Mesothelial cell of epicardium (in vitro differentiated cells): Measurements from ENCODE around the gene RNF220. TPM values are rescaled to one million over a fixed set of nuclear protein-coding genes. Genes with fewer than 3 reads are reported as not detected.

Experiments
- DNase-seq, 2 experiments: peaks; one replicate each; pipeline ENCODE4 v3.0.0; 2021; ENCODE audit warnings: low spot score in 2 of 2; ENCODE audit not compliant: unreplicated experiment in 2 of 2
- H3K27ac Mint-ChIP-seq: 2 replicates; pipeline ENCODE4 v1.8.0; 2021; ENCODE audit warnings: mixed read lengths
- H3K27me3 Mint-ChIP-seq: 2 replicates; pipeline ENCODE4 v1.8.0; 2021; ENCODE audit warnings: low read depth, mixed read lengths
- H3K36me3 Mint-ChIP-seq: 2 replicates; pipeline ENCODE4 v1.8.0; 2021; ENCODE audit warnings: mixed read lengths
- H3K4me1 Mint-ChIP-seq: 2 replicates; pipeline ENCODE4 v1.8.0; 2021; ENCODE audit warnings: mixed read lengths
- H3K4me3 Mint-ChIP-seq: 2 replicates; pipeline ENCODE4 v1.8.0; 2021; ENCODE audit warnings: mild to moderate bottlenecking, moderate library complexity, mixed read lengths
- H3K9me3 Mint-ChIP-seq: 2 replicates; pipeline ENCODE4 v1.8.0; 2021; ENCODE audit warnings: mixed read lengths
- CTCF ChIP-seq: fragments of 200-600 bp; sonication (generic); IDR thresholded peaks from one replicate; pipeline ENCODE4 v1.5.0; 2021; ENCODE audit warnings: antibody characterized with exemption; ENCODE audit not compliant: unreplicated experiment
- total RNA-seq: library from RNA; stranded (reverse); gene quantifications from 3 replicates; pipeline ENCODE4 v1.2.1, GENCODE V29; 2021

Gene RNF220
- total RNA-seq, 1 donor from 2014 or later = 84.2 TPM

- Mint-ChIP-seq H3K9me3 (no peaks in the 10 kb centered on the region), H3K4me1 (no peaks in the 10 kb centered on the region), H3K4me3 (no peak overlapping the region), H3K36me3 (no peaks in the 10 kb centered on the region), H3K27ac (no peak overlapping the region), H3K27me3 (peaks cover 68% of the 10 kb centered on the region)
- TF ChIP-seq CTCF = no peak
- no peak for DNase-seq
Observed at GRCh38 chr1:44566281-44567046, 161.4 kb downstream of the RNF220 start.

DNA sequence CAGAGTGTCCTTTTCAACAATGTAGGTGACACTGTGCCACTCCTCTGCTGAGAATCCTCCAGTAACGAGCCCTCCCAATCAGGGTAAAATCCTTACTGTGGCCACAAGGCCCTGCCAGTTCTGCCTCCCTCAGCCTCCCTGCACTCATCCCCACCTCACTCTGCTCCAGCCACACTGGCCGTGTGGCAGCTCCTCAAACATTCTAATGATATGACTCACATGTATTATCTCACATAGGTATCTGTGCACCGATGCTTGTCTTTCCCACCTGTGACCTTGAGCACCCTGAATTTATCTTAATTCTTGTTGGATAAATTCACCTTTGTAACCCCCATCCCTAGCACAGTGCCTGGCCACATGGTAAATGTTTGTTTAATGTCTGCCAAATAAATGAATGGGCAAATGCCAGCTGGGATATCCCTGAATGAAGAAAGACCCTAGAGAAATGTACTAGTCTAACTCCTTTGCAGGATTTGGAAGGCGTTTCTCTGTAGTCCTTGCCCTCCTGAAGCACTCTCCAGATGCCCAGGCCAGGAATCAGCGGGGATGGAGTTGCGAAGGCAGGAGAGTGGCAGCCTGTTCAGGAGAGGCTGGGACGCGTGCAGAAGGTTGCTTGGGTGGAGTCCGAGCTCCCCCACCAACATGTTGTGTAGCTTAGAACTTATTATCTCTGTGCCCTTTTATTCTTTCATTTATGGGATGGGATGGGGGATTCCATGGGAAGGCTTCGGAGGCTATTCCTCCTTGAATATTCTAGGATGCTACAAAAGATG is 163.3 kb downstream of the RNF220 start:
- H3K36me3 Mint-ChIP-seq = no peaks in the 10 kb centered on the region
- no peaks in the 10 kb centered on the region for H3K4me1 Mint-ChIP-seq
- peaks cover 57% of the 10 kb centered on the region for H3K27me3 Mint-ChIP-seq
- H3K4me3 Mint-ChIP-seq = no peak overlapping the region
- TF ChIP-seq CTCF = no peak
- no peaks in the 10 kb centered on the region for H3K9me3 Mint-ChIP-seq
- DNase-seq = no peak
- H3K27ac Mint-ChIP-seq = no peak overlapping the region

DNA sequence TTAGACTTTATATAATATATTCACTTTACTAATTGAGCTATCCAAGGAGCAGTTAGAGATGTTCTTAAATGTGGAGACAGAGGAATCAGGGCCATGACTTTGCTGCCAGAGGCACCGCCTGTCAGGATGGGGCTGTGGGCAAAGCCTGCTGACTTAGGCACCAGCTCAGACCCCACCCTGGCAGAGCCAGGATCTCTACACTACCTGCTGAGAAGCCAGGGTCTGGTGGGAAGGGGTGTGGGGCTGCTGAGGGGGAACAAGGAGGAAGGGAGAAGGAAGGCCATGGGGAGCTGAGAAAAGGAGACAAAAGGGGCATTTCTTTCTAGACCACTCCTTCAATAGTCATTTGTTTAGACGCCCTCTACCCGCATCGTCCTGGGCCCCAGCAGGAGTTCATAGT is 164.4 kb downstream of the RNF220 start:
- peaks cover 50% of the 10 kb centered on the region for H3K27me3 Mint-ChIP-seq
- no peak overlapping the region for H3K27ac Mint-ChIP-seq
- H3K9me3 Mint-ChIP-seq = no peaks in the 10 kb centered on the region
- TF ChIP-seq CTCF = no peak
- H3K36me3 Mint-ChIP-seq = no peaks in the 10 kb centered on the region
- no peak overlapping the region for H3K4me3 Mint-ChIP-seq
- DNase-seq = no peak
- H3K4me1 Mint-ChIP-seq = no peaks in the 10 kb centered on the region

- TF ChIP-seq CTCF = peak; percentile 38
- Mint-ChIP-seq H3K36me3 (no peaks in the 10 kb centered on the region), H3K27ac (no peak overlapping the region), H3K4me1 (no peaks in the 10 kb centered on the region), H3K27me3 (peaks cover 54% of the 10 kb centered on the region), H3K9me3 (no peaks in the 10 kb centered on the region), H3K4me3 (no peak overlapping the region)
- no peak for DNase-seq
Observed at GRCh38 chr1:44571712-44572571, 166.9 kb downstream of the RNF220 start.

DNA sequence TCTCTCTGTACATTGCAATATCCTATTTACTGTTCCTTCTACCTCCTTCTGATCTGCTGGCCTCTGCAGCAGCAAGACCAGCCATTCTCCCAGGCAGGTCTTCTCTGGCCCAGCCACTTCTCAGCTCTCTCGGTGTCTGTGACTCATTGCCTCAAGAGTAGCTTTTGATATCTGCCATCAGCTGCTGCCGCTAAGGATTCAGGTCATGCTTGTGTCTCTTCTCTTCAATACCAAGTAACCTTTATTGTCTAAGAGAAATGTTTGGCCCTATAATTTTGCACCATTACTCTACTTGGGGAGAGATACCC is 167.5 kb downstream of the RNF220 start:
- H3K27ac Mint-ChIP-seq = no peak overlapping the region
- DNase-seq = no peak
- TF ChIP-seq CTCF = no peak
- H3K9me3 Mint-ChIP-seq = no peaks in the 10 kb centered on the region
- peaks cover 55% of the 10 kb centered on the region for H3K27me3 Mint-ChIP-seq
- H3K4me1 Mint-ChIP-seq = no peaks in the 10 kb centered on the region
- no peak overlapping the region for H3K4me3 Mint-ChIP-seq
- H3K36me3 Mint-ChIP-seq = no peaks in the 10 kb centered on the region
